ENCODE data around the gene ZNF697.

Gene ZNF697

DNA sequence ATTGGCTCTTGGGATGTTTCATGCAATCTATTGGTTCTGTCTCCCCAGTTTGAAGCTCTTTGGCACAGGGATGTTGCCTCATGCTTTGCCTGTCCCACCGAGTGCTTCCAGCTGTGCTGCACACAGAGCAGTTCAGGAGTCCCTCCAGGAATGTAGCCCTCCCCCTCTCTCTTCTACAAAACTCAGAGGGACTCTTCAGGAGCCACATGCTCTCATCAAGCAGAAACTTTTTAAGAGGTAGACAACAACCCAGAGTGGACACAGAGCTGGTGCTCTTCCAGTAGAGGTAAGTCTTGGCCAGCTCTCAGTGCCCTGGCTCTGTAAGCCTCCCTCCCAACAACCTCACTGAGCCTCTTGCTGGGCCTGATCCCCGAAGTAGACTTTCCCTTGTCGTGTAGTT, 11.6 kb upstream of the ZNF697 start:
- Histone ChIP-seq H3K9me3 (ENCODE audit: control insufficient read depth, insufficient read depth, low read length) (no peaks in the 10 kb centered on the region), H3K4me3 (ENCODE audit: low read depth, low read length) (no peak overlapping the region), H3K27me3 (ENCODE audit: control insufficient read depth, insufficient read depth, low read length) (no peaks in the 10 kb centered on the region), H3K4me1 (ENCODE audit: control insufficient read depth, insufficient read depth, low read length) (peaks cover 11% of the 10 kb centered on the region), H3K36me3 (ENCODE audit: control insufficient read depth, insufficient read depth, low read length) (no peaks in the 10 kb centered on the region), H3K9ac (ENCODE audit: low read depth, low read length) (no peak overlapping the region)

DNA sequence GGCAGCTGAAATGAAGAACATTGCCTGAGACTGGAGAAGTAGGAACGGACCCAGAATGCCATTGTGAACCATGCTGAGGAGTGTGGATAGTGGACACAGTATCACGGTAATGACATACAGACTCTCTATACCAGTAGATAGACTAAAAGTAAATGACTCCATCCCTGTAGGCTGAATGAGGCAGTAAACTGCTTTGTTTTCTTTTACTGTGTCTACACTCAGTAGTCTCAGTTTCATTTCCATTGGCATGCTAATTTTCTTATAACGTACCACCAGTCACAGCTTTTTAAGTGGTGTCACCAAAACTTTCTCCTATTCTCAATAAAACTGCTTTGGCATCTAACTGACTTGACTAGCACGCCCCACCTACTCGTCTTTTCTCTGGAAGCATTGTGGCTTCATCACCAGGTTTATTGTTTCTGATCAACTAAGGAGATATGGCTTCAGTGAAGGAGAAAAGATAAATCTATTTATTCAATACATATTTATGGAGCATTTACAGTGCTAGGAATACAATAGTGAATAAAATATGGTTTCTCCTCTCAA, 8.4 kb upstream of the ZNF697 start:
- Histone ChIP-seq H3K27me3 (ENCODE audit: control insufficient read depth, insufficient read depth, low read length) (no peaks in the 10 kb centered on the region), H3K36me3 (ENCODE audit: control insufficient read depth, insufficient read depth, low read length) (no peaks in the 10 kb centered on the region), H3K9ac (ENCODE audit: low read depth, low read length) (no peak overlapping the region), H3K4me1 (ENCODE audit: control insufficient read depth, insufficient read depth, low read length) (peaks cover 9% of the 10 kb centered on the region), H3K9me3 (ENCODE audit: control insufficient read depth, insufficient read depth, low read length) (no peaks in the 10 kb centered on the region), H3K4me3 (ENCODE audit: low read depth, low read length) (no peak overlapping the region)

DNA sequence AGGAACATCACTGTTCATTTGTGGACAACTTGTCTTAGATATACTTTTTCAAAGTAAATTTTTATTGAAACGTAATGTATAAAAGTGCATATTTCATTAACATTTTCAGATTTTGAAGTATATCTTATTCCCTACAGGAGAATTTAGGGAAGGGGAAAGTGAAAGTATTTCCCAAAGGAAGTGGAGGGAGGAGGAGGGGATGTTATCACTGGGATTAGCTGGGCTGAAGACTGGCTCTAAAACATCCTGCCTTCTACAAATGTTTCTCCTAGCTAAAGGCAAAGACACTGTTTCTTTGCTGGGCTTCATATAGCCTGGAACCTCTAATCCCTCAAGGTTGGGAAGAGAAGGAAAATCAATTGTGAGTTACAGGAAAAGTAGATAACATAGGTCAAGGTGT, 7.1 kb upstream of the ZNF697 start:
- peaks cover 4% of the 10 kb centered on the region for H3K27me3 ChIP-seq (ENCODE audit: control insufficient read depth, insufficient read depth, low read length)
- H3K9me3 ChIP-seq (ENCODE audit: control insufficient read depth, insufficient read depth, low read length), result no peaks in the 10 kb centered on the region
- H3K4me1 ChIP-seq (ENCODE audit: control insufficient read depth, insufficient read depth, low read length), result peaks cover 9% of the 10 kb centered on the region
- no peaks in the 10 kb centered on the region for H3K36me3 ChIP-seq (ENCODE audit: control insufficient read depth, insufficient read depth, low read length)
- no peak overlapping the region for H3K9ac ChIP-seq (ENCODE audit: low read depth, low read length)
- no peak overlapping the region for H3K4me3 ChIP-seq (ENCODE audit: low read depth, low read length)

DNA sequence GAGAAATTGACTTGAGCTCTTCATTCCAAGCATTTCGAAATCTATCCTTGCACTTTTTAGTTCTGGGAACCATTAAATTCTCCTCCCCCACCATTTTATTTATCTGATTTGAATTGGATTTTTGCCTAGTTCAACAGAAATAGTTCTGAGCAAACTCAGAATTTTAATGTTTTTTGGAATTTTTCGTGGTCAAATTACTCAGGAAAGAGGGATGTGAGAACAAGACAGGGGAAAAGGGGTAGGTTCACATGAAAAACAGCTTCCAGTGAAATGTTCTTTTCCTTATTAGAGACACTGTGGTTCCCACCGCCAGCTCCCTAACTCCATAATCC, 5.7 kb upstream of the ZNF697 start:
- H3K9me3 ChIP-seq (ENCODE audit: control insufficient read depth, insufficient read depth, low read length), result no peaks in the 10 kb centered on the region
- peaks cover 11% of the 10 kb centered on the region for H3K4me1 ChIP-seq (ENCODE audit: control insufficient read depth, insufficient read depth, low read length)
- H3K9ac ChIP-seq (ENCODE audit: low read depth, low read length), result no peak overlapping the region
- no peaks in the 10 kb centered on the region for H3K36me3 ChIP-seq (ENCODE audit: control insufficient read depth, insufficient read depth, low read length)
- H3K4me3 ChIP-seq (ENCODE audit: low read depth, low read length), result no peak overlapping the region
- peaks cover 13% of the 10 kb centered on the region for H3K27me3 ChIP-seq (ENCODE audit: control insufficient read depth, insufficient read depth, low read length)

DNA sequence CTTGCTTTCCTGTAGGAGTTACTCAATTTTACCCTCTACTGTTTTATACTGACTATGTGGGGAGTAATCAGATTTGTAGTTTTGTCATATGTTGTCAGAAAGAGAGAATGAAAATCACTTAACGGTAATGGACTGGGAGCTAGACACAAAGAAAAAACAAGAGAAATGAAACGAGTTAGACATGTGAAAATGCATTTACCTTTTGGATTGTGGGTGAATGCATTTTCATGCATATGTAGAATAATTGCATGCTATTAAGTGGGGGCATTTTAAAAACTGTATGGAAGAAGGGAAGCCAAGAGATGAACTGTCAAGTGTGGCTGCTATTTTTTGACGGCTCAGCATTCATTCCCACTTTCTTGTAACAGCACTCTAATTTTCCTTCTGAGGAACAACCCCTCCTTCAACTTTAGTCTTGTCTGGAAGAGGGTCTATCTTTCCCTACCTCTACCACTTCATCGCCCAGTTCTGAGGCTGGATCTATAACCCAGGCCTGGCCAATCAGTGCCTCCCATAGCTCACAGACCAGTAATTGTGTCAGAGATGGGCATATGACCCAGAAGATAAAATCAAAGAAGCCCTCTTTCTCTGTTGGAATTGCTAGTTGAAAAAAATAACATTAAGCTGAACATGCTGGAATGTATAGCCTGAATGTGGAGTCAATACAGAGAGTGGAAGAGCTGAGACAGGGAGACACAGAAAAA, 5.2 kb upstream of the ZNF697 start:
- Histone ChIP-seq H3K4me3 (ENCODE audit: low read depth, low read length) (no peak overlapping the region), H3K9ac (ENCODE audit: low read depth, low read length) (no peak overlapping the region), H3K27me3 (ENCODE audit: control insufficient read depth, insufficient read depth, low read length) (peaks cover 13% of the 10 kb centered on the region), H3K4me1 (ENCODE audit: control insufficient read depth, insufficient read depth, low read length) (peaks cover 11% of the 10 kb centered on the region), H3K9me3 (ENCODE audit: control insufficient read depth, insufficient read depth, low read length) (no peaks in the 10 kb centered on the region), H3K36me3 (ENCODE audit: control insufficient read depth, insufficient read depth, low read length) (no peaks in the 10 kb centered on the region)

DNA sequence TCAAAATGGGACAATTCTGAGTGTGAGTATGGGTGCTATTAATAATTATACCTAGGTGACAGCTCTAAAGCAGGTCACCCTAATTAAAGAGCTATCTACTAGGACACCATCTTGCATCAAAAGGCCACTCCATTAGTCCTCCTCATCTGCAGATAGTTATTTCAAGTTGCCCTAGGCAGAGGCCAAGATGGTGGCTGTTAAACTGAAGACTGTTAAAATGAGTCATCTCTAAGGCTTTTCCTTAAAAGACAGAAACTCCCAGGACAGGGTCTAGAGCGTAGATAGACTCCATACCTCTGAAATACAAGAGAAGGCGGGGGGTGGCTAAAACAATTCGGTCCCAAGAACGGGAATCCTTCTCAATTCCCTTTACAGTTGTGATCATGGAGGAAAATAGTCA, 4.5 kb upstream of the ZNF697 start:
- Histone ChIP-seq H3K4me3 (ENCODE audit: low read depth, low read length) (no peak overlapping the region), H3K9me3 (ENCODE audit: control insufficient read depth, insufficient read depth, low read length) (no peaks in the 10 kb centered on the region), H3K4me1 (ENCODE audit: control insufficient read depth, insufficient read depth, low read length) (peaks cover 11% of the 10 kb centered on the region), H3K36me3 (ENCODE audit: control insufficient read depth, insufficient read depth, low read length) (no peaks in the 10 kb centered on the region), H3K9ac (ENCODE audit: low read depth, low read length) (no peak overlapping the region), H3K27me3 (ENCODE audit: control insufficient read depth, insufficient read depth, low read length) (peaks cover 13% of the 10 kb centered on the region)

DNA sequence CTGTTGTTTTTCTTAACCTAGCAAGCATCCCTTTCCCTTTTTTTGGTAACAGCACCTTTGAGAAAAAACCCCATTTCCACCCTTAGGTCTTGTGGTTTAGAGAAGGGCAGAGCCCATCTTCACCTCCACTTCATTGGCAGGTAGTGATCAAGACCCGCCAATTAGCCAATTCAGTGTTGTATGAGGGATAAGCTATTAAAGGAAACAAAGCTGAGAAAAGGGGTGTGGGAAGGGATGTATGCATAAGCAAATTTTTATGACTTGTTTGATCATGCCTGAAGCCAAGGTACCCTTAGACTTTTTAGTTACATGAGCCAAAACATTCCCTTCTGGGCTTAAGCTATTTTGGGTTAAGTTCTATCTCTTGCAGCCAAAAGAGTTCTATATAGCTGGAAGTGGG, 3.6 kb upstream of the ZNF697 start:
- Histone ChIP-seq H3K27me3 (ENCODE audit: control insufficient read depth, insufficient read depth, low read length) (peaks cover 13% of the 10 kb centered on the region), H3K4me3 (ENCODE audit: low read depth, low read length) (no peak overlapping the region), H3K9me3 (ENCODE audit: control insufficient read depth, insufficient read depth, low read length) (no peaks in the 10 kb centered on the region), H3K4me1 (ENCODE audit: control insufficient read depth, insufficient read depth, low read length) (peaks cover 9% of the 10 kb centered on the region), H3K9ac (ENCODE audit: low read depth, low read length) (no peak overlapping the region), H3K36me3 (ENCODE audit: control insufficient read depth, insufficient read depth, low read length) (no peaks in the 10 kb centered on the region)

DNA sequence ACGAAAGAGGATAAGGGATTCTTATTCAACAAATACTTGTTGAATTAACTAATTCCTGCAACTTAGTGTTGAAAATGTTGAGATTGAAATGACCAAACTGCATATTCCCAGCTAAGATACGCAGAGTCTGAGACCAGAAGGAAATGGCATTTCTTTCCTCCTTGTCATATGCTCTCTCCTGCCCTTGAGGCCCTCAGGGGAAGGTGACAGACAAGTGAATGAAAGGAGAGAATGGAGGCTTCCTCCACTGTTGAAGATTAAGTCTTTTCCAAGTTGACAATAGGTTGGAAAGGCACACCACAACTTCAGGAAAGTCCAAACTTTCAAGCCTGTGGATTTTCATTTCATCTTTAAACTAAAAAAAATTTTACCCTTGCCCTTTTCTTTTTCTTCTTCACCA, 3.1 kb upstream of the ZNF697 start:
- no peaks in the 10 kb centered on the region for H3K9me3 ChIP-seq (ENCODE audit: control insufficient read depth, insufficient read depth, low read length)
- peaks cover 13% of the 10 kb centered on the region for H3K27me3 ChIP-seq (ENCODE audit: control insufficient read depth, insufficient read depth, low read length)
- peaks cover 8% of the 10 kb centered on the region for H3K4me1 ChIP-seq (ENCODE audit: control insufficient read depth, insufficient read depth, low read length)
- H3K36me3 ChIP-seq (ENCODE audit: control insufficient read depth, insufficient read depth, low read length), result no peaks in the 10 kb centered on the region
- H3K4me3 ChIP-seq (ENCODE audit: low read depth, low read length), result no peak overlapping the region
- H3K9ac ChIP-seq (ENCODE audit: low read depth, low read length), result no peak overlapping the region

DNA sequence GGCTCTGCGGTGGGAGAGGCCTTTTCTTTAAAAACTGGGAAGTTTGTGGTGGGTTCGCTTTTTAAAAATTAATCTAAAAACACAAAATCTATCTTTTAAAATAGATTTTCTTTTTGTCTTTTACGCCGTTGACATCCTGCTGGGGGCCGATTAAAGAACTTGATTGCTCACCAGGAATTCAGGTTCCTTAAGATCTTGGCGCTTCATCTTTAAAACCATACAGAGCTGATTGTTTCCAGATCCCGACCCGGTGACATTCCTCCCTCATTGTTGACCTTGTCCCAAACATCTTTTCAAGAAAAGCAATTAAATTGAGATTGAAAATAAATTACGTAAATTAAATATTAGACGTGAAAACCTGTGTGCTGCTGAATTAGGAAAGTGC, 546 bp upstream of the ZNF697 start:
- H3K4me3 ChIP-seq (ENCODE audit: low read depth, low read length), result peak overlapping the region; percentile 74
- H3K4me1 ChIP-seq (ENCODE audit: control insufficient read depth, insufficient read depth, low read length), result peaks cover 19% of the 10 kb centered on the region
- H3K9ac ChIP-seq (ENCODE audit: low read depth, low read length), result peak overlapping the region; percentile 32
- no peaks in the 10 kb centered on the region for H3K36me3 ChIP-seq (ENCODE audit: control insufficient read depth, insufficient read depth, low read length)
- H3K27me3 ChIP-seq (ENCODE audit: control insufficient read depth, insufficient read depth, low read length), result peaks cover 13% of the 10 kb centered on the region
- H3K9me3 ChIP-seq (ENCODE audit: control insufficient read depth, insufficient read depth, low read length), result no peaks in the 10 kb centered on the region

DNA sequence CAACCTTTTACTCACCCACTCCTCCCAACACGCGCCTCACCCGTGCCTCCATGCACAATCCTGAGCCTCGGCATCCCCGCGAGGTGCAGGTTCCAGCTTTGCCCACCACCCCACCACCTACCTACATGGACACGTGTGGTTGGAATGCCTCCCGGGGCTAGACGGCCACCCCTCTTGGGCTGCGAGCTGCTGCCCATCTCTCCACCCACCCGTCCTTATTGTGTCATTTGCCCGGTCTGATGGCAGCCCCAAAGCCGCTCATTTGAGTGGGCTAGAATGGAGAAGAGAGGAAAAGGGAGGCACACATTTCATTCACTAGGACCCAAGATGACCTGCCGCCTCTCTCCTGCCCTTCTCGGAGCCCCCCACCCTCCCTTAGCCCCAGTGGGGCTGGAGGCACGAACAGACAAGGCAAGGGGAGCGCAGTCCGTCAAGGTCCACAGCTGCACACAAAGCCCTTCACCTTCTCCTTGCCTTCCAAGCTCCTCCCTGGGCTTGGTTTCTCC, 785 bp downstream of the ZNF697 start:
- H3K4me1 ChIP-seq (ENCODE audit: control insufficient read depth, insufficient read depth, low read length), result peaks cover 19% of the 10 kb centered on the region
- no peaks in the 10 kb centered on the region for H3K36me3 ChIP-seq (ENCODE audit: control insufficient read depth, insufficient read depth, low read length)
- H3K4me3 ChIP-seq (ENCODE audit: low read depth, low read length), result peak overlapping the region; percentile 93
- peaks cover 13% of the 10 kb centered on the region for H3K27me3 ChIP-seq (ENCODE audit: control insufficient read depth, insufficient read depth, low read length)
- H3K9me3 ChIP-seq (ENCODE audit: control insufficient read depth, insufficient read depth, low read length), result no peaks in the 10 kb centered on the region
- H3K9ac ChIP-seq (ENCODE audit: low read depth, low read length), result peak overlapping the region; percentile 80

DNA sequence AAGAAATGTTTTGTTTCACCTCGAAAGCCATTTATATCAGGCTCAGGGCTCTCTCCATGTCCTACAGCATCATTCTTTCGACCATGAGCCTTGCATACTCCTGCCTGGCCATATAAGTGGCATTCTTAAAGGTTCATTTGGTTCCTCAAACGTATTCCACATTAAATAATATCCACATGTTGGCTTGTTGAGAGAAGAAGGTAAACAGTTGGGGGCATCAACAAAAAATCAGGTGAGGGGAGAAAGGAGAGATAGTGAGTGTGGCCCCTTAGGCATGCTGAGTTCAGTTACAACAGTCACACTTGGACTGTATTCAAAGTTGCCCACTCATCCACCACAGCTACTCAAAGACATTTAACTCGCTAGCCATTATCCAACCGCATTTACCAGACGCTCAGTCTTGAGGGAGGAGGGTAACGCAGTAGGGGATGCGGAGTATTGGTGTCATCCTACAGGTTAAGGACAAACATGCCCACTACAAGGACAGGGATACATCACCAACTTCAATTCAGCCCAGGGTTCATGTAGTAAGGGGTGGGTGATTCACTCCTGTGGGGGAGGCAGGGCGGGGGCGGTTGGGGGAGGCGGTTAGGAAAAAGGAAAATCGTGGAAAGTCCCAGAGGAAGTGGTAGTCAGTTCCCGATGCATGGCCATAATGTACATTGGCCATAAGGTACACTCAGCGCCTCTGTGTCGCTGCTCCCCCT, 1.4 kb downstream of the ZNF697 start:
- Histone ChIP-seq H3K4me3 (ENCODE audit: low read depth, low read length) (peak overlapping the region; percentile 93), H3K9me3 (ENCODE audit: control insufficient read depth, insufficient read depth, low read length) (no peaks in the 10 kb centered on the region), H3K27me3 (ENCODE audit: control insufficient read depth, insufficient read depth, low read length) (peaks cover 13% of the 10 kb centered on the region), H3K4me1 (ENCODE audit: control insufficient read depth, insufficient read depth, low read length) (peaks cover 19% of the 10 kb centered on the region), H3K36me3 (ENCODE audit: control insufficient read depth, insufficient read depth, low read length) (no peaks in the 10 kb centered on the region), H3K9ac (ENCODE audit: low read depth, low read length) (peak overlapping the region; percentile 16)

DNA sequence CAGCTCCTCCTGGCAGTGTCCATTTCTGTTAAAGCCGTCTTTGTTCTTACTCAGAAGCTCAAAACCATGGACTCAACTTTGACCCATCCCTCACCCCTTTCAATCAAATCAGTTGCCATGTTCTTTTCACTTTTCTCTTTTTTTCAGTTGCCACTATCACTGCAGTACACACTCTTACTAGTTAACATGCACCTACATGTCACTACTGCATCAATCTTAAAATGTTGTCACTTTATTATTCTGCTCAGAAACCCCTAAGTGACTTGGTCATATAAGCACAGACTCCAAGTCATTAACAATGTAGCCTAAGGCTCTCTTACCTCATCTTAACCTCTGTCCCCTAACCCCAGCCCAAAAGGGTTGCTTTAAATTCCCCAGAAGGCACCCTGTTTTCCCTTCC, 9.0 kb downstream of the ZNF697 start:
- no peak overlapping the region for H3K9ac ChIP-seq (ENCODE audit: low read depth, low read length)
- H3K36me3 ChIP-seq (ENCODE audit: control insufficient read depth, insufficient read depth, low read length), result no peaks in the 10 kb centered on the region
- H3K4me1 ChIP-seq (ENCODE audit: control insufficient read depth, insufficient read depth, low read length), result peaks cover 7% of the 10 kb centered on the region
- H3K4me3 ChIP-seq (ENCODE audit: low read depth, low read length), result no peak overlapping the region
- no peaks in the 10 kb centered on the region for H3K27me3 ChIP-seq (ENCODE audit: control insufficient read depth, insufficient read depth, low read length)
- no peaks in the 10 kb centered on the region for H3K9me3 ChIP-seq (ENCODE audit: control insufficient read depth, insufficient read depth, low read length)

All from iPS-15b (cell line).